Spleen (tissue), 11 donors: Measurements from ENCODE around the gene PDGFRB. TPM values are rescaled to one million over a fixed set of nuclear protein-coding genes. Genes with fewer than 3 reads are reported as not detected.
A peak's percentile ranks its signal among the peaks of the same experiment; 100 is the strongest.

Experiments used
- DNase-seq: peaks from one replicate; pipeline ENCODE4 v3.0.0-alpha.2; 2020
- H3K27ac ChIP-seq, 8 donors: fragments of 200-600 bp; sonication (generic) in 7 of 8; 1 replicate in 4 of 8; 2 replicates in 4 of 8; pipeline versions ENCODE4 v1.5.0 to v1.8.0; 2016 to 2021; ENCODE audit warnings: inconsistent platforms in 4 of 8, mild to moderate bottlenecking in 4 of 8, moderate library complexity in 1 of 8
- H3K27me3 ChIP-seq, 7 donors: fragments of 200-600 bp; sonication (generic) in 6 of 7; replicated peaks in 1 of 7; 1 replicate in 4 of 7; 2 replicates in 3 of 7; pipeline versions ENCODE4 v1.5.0 to v1.8.0; 2016 to 2021; ENCODE audit warnings: inconsistent platforms in 3 of 7, mild to moderate bottlenecking in 1 of 7
- H3K36me3 ChIP-seq, 6 donors: fragments of 200-600 bp; sonication (generic) in 5 of 6; 1 replicate in 4 of 6; 2 replicates in 2 of 6; pipeline versions ENCODE4 v1.5.0 to v1.8.0; 2016 to 2021; ENCODE audit warnings: inconsistent platforms in 2 of 6
- H3K4me1 ChIP-seq, 6 donors: fragments of 200-600 bp; sonication (generic) in 5 of 6; 1 replicate in 3 of 6; 2 replicates in 3 of 6; pipeline versions ENCODE4 v1.5.0 to v1.8.0; 2016 to 2021; ENCODE audit warnings: inconsistent platforms in 3 of 6
- H3K4me3 ChIP-seq, 8 donors: fragments of 200-600 bp; sonication (generic) in 7 of 8; 1 replicate in 4 of 8; 2 replicates in 4 of 8; pipeline versions ENCODE4 v1.5.0 to v1.8.0; 2016 to 2021; ENCODE audit warnings: inconsistent platforms in 4 of 8, mild to moderate bottlenecking in 4 of 8, moderate library complexity in 2 of 8
- H3K9me3 ChIP-seq, 8 donors: fragments of 200-600 bp; sonication (generic) in 7 of 8; 1 replicate in 4 of 8; 2 replicates in 4 of 8; pipeline versions ENCODE4 v1.5.0 to v1.8.0; 2016 to 2021; ENCODE audit warnings: inconsistent platforms in 4 of 8
- CTCF ChIP-seq, 11 experiments: fragments of 200-600 bp in 7 of 11; fragments of 450-650 bp in 4 of 11; sonication (generic) in 4 of 11; IDR thresholded peaks in 8 of 11; conservative IDR thresholded peaks in 3 of 11; 1 replicate in 7 of 11; 2 replicates in 4 of 11; pipeline versions ENCODE4 v1.4.0 to v1.8.0; 2016 to 2021; ENCODE audit warnings: antibody characterized with exemption in 11 of 11, inconsistent platforms in 4 of 11, mild to moderate bottlenecking in 1 of 11
- POLR2A ChIP-seq, 3 donors: fragments of 450-650 bp; IDR thresholded peaks; one replicate each; pipeline ENCODE4 v1.5.1; 2017; ENCODE audit warnings: antibody characterized with exemption in 3 of 3, mild to moderate bottlenecking in 1 of 3
- POLR2AphosphoS5 ChIP-seq, 3 donors: sonication (generic); formaldehyde crosslinking; IDR thresholded peaks; one replicate each; pipeline ENCODE4 v1.5.1; 2017; ENCODE audit warnings: antibody characterized with exemption in 3 of 3
- WGBS, 5 donors: extraction: QIAGEN DNeasy Blood & Tissue Kit in 3 of 5; methylation state at CpG; one replicate each; pipeline versions ENCODE4 v1.1.5 to v1.1.7; 2013 to 2018; 5-methylcytosine and 5-hydroxymethylcytosine counted together
- intact Hi-C: fragments of 100-400 bp; cut with DNase I; formaldehyde crosslinking; loops from one replicate; pipeline ENCODE4 v1.15.0; 2023; ENCODE audit warnings: low total_unique reads
- polyA plus RNA-seq, 3 donors: library from polyadenylated mRNA; stranded (reverse); fragments of 200-250 nt; gene quantifications; one replicate each; pipeline ENCODE4 v1.2.1, GENCODE V29; 2013
- small RNA-seq, 4 donors: library from RNA; depleted of rRNA; stranded (forward); fragments of <200 nt; gene quantifications; one replicate each; pipeline ENCODE3, GENCODE V24; 2016
- total RNA-seq, 7 donors: library from RNA; depleted of rRNA in 3 of 7; stranded (reverse); fragments of >200 nt in 3 of 7; fragmentation: NEBNext Ultra II Directional in 4 of 7; extraction: Animal tissue kit (Norgen Biotek cat#: 25700) in 4 of 7; gene quantifications; one replicate each; pipeline versions ENCODE4 v1.1.0 to v1.2.1, GENCODE V29; 2016 to 2021
- donor health status: healthy with polysubstance abuse.
- donor health status: DM: no; HTN: no; CAD: no; lungs with moderate emphysema.
- donor health status: DM: no; HTN: no; CAD: no.
- donor health status: Bipolar disorder and iron deficiency.
- donor health status: healthy.
- donor health status: DM: no; HTN: no; CAD: no.
- donor health status: DM: yes; HTN: yes; CAD: no.

The PDGFRB gene
- total and polyA plus RNA-seq, 10 donors, result 12.8 to 144 (median 88.5) TPM

GRCh38 chr5:150064681-150065220 is 90.9 kb downstream of the PDGFRB start:
- peak overlapping the region in 3 of 8 donors; percentile 24 to 65 (median 54) for H3K27ac ChIP-seq
- peaks cover 0 to 72% (median 13%) of the 10 kb centered on the region in 6 donors for H3K4me1 ChIP-seq
- H3K4me3 ChIP-seq, result no peak overlapping the region
- H3K36me3 ChIP-seq, result peaks cover 0 to 36% (median 0%) of the 10 kb centered on the region in 6 donors
- TF ChIP-seq CTCF (IDR thresholded peaks at IDR 0.05 in 8 of 11, conservative IDR thresholded peaks at IDR 0.05 in 3 of 11), result no peak
- TF ChIP-seq POLR2AphosphoS5 (IDR thresholded peaks at IDR 0.05), result peak in 1 of 3 donors; percentile 11
- no peak for TF ChIP-seq POLR2A (IDR thresholded peaks at IDR 0.05)
- H3K9me3 ChIP-seq, result no peaks in the 10 kb centered on the region
- intact Hi-C loops, result no loop called here
- WGBS, 5 donors, result 77 to 86% (median 83%) methylated on average over 7 of the region's 7 CpGs
- peak; percentile 63 for DNase-seq
- peaks cover 0 to 4% (median 0%) of the 10 kb centered on the region in 7 donors for H3K27me3 ChIP-seq

Small RNA genes within 50 kb of the gene (small RNA-seq; reads per million reads assigned to genes)
- gene RF00019, result 0 reads per million in 4 donors

Other genes starting within 250 kb of the PDGFRB start
- not detected for gene PDE6A, start 211.1 kb downstream of the PDGFRB start, total RNA-seq
- gene PDE6A, start 211.1 kb downstream of the PDGFRB start, polyA plus RNA-seq, result not detected
- 10 to 100 TPM in 5 of 7 donors, 1 to 10 TPM in 2; 8.5 to 14.8 (median 10.6) TPM for gene SLC26A2, start 195.1 kb downstream of the PDGFRB start, total RNA-seq
- gene SLC26A2, start 195.1 kb downstream of the PDGFRB start, polyA plus RNA-seq, result 1 to 10 TPM; 1.9 to 2.4 (median 2.0) TPM
- gene TIGD6, start 155.2 kb downstream of the PDGFRB start, total RNA-seq, result 1 to 10 TPM; 2.4 to 5.8 (median 3.7) TPM
- gene TIGD6, start 155.2 kb downstream of the PDGFRB start, polyA plus RNA-seq, result 1 to 10 TPM; 2.5 to 3.5 (median 2.6) TPM
- 10 to 100 TPM; 28.0 to 51.7 (median 43.2) TPM for gene HMGXB3, start 155.1 kb downstream of the PDGFRB start, total RNA-seq
- 10 to 100 TPM; 14.3 to 16.1 (median 15.7) TPM for gene HMGXB3, start 155.1 kb downstream of the PDGFRB start, polyA plus RNA-seq
- 100 to 1,000 TPM; 285 to 429 (median 312) TPM for gene CSF1R, start 69.3 kb downstream of the PDGFRB start, total RNA-seq
- gene CSF1R, start 69.3 kb downstream of the PDGFRB start, polyA plus RNA-seq, result 10 to 100 TPM; 23.1 to 30.1 (median 28.2) TPM
- gene CDX1, start 10.9 kb upstream of the PDGFRB start, total RNA-seq, result under 1 TPM in 2 of 7 donors, not detected in 5; 0.25 to 0.47 TPM
- 1 to 10 TPM in 1 of 3 donors, under 1 TPM in 2; 0.26 to 1.3 (median 0.41) TPM for gene CDX1, start 10.9 kb upstream of the PDGFRB start, polyA plus RNA-seq
- gene SLC6A7, start 34.2 kb upstream of the PDGFRB start, total RNA-seq, result not detected
- gene SLC6A7, start 34.2 kb upstream of the PDGFRB start, polyA plus RNA-seq, result under 1 TPM in 2 of 3 donors, not detected in 1; 0.03 to 0.10 TPM
- 1 to 10 TPM in 2 of 7 donors, under 1 TPM in 4, not detected in 1; 0.32 to 1.1 (median 0.73) TPM for gene CAMK2A, start 133.9 kb upstream of the PDGFRB start, total RNA-seq
- gene CAMK2A, start 133.9 kb upstream of the PDGFRB start, polyA plus RNA-seq, result under 1 TPM in 2 of 3 donors, not detected in 1; 0.03 to 0.10 TPM
- 1 to 10 TPM in 5 of 7 donors, under 1 TPM in 2; 0.67 to 3.8 (median 1.1) TPM for gene ARSI, start 147.1 kb upstream of the PDGFRB start, total RNA-seq
- gene ARSI, start 147.1 kb upstream of the PDGFRB start, polyA plus RNA-seq, result under 1 TPM; 0.07 to 0.38 (median 0.30) TPM
- gene TCOF1, start 201.9 kb upstream of the PDGFRB start, total RNA-seq, result 10 to 100 TPM; 31.8 to 44.3 (median 34.8) TPM
- 10 to 100 TPM; 15.3 to 20.1 (median 19.0) TPM for gene TCOF1, start 201.9 kb upstream of the PDGFRB start, polyA plus RNA-seq